Measurements from ENCODE around the gene MCF2L2. TPM values are rescaled to one million over a fixed set of nuclear protein-coding genes. Genes with fewer than 3 reads are reported as not detected.

The MCF2L2 gene
- total and polyA plus RNA-seq, 7 donors: 0.17 to 2.7 (median 0.57) TPM

DNA sequence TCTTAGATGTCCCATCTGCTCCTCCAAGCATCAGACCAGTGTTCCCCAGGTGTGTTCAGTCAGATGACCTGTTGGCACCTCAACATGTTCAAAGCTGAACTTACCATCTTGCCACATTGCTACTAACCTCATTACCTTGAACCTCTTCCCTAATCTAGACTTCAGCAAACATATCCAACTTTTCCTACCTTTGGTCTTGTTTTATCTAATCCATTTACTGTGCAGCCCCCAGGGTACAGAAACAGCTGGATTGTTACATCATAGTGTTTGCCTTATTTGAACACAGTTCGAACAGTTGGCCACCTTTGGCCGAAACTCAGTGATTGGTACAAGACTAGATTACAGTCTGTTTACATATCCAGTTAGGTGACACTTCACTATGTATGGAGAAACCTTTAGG is 36.1 kb upstream of the MCF2L2 start:
- no peaks in the 10 kb centered on the region for H3K4me1 ChIP-seq
- ATAC-seq (no peak), DNase-seq (no peak)
- no peak overlapping the region for H3K4me3 ChIP-seq
- 68 to 78% (median 69%) methylated on average over 2 of the region's 2 CpGs for WGBS, 3 donors
- H3K27ac ChIP-seq: no peak overlapping the region
- intact Hi-C loops (cut with DNase I): no loop called here
- H3K9me3 ChIP-seq: no peaks in the 10 kb centered on the region
- H3K36me3 ChIP-seq (ENCODE audit: insufficient read depth in 1 of 2, low read depth in 1 of 2): no peaks in the 10 kb centered on the region
- TF ChIP-seq, protein P1, sequence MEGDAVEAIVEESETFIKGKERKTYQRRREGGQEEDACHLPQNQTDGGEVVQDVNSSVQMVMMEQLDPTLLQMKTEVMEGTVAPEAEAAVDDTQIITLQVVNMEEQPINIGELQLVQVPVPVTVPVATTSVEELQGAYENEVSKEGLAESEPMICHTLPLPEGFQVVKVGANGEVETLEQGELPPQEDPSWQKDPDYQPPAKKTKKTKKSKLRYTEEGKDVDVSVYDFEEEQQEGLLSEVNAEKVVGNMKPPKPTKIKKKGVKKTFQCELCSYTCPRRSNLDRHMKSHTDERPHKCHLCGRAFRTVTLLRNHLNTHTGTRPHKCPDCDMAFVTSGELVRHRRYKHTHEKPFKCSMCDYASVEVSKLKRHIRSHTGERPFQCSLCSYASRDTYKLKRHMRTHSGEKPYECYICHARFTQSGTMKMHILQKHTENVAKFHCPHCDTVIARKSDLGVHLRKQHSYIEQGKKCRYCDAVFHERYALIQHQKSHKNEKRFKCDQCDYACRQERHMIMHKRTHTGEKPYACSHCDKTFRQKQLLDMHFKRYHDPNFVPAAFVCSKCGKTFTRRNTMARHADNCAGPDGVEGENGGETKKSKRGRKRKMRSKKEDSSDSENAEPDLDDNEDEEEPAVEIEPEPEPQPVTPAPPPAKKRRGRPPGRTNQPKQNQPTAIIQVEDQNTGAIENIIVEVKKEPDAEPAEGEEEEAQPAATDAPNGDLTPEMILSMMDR (IDR thresholded peaks at IDR 0.05): no peak
- no peaks in the 10 kb centered on the region for H3K27me3 ChIP-seq (ENCODE audit: insufficient read depth in 3 of 3, low read length in 2 of 3)

DNA sequence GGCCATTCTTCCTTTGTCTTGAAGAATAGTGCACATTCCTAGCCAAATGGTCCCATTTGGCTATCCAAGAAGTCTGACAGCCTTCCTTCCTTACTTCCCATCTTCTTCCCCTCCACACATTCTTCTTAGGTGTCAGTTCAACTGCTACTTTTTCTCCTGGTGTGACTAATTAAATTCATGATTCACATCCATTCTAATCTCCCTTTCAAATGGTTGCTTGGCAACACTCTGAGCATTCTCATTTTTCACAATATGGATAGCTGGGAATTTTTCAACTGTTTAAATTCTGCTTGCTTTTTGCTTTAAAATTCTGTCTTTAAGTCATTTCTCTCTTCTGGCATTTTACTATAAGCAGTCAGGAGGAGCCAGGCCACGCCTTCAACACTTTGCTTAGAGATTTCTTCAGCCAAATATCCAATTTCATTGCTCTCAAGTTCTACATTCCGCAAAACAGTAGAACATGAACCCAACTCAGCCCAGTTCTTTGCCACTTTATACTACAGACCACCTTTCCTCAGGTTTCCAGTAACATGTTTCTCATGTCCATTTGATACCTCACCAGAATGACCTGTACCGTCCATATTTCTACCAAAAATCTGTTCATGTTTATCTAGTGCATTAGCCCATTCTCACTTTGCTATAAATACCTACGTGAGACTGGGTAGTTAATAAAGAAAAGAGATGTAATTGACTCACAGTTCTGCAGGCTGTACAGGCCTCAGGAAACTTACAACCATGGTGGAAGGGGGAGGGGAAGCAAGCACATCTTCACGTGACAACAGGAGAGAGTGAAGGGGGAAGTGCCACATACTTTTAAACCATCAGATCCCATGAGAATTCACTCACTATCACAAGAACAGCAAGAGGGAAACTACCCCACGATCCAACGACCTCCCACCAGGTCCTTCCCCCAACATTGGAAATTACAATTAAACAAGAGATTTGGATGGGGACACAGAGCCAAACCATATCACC is 31.9 kb upstream of the MCF2L2 start:
- Histone ChIP-seq H3K27ac (no peak overlapping the region), H3K4me3 (no peak overlapping the region), H3K36me3 (ENCODE audit: insufficient read depth in 1 of 2, low read depth in 1 of 2) (peaks cover 0 to 13% of the 10 kb centered on the region in 2 donors), H3K4me1 (no peaks in the 10 kb centered on the region), H3K9me3 (no peaks in the 10 kb centered on the region), H3K27me3 (ENCODE audit: insufficient read depth in 3 of 3, low read length in 2 of 3) (no peaks in the 10 kb centered on the region)
- ATAC-seq (no peak), DNase-seq (no peak)
- intact Hi-C loops (cut with DNase I): no loop called here
- TF ChIP-seq, protein P1 (IDR thresholded peaks at IDR 0.05): no peak
- 74 to 86% (median 79%) methylated on average over 7 of the region's 7 CpGs for WGBS, 3 donors

DNA sequence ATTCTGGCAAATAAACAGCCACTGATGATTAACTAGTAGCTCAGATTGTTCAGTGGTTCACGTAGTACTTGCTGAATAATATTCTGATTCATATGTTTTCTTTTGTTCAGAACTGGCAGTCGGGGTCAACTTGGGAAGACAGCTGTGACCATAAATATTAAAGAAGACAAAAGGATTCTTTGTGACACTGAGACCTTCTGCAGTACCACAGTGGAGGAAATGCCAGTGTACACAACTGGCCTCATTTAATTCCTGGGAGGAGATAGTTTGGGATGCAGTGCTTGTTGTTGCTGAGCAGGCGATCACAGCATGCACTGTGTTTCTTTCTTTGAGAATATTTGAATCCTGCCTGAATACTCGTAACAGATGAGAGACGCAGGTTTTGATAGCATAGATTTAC is 26.7 kb upstream of the MCF2L2 start:
- ATAC-seq: peak; percentile 48 to 74 (median 60)
- no peak overlapping the region for H3K4me3 ChIP-seq
- DNase-seq: no peak
- H3K27me3 ChIP-seq (ENCODE audit: insufficient read depth in 3 of 3, low read length in 2 of 3): no peaks in the 10 kb centered on the region
- peaks cover 8% of the 10 kb centered on the region for H3K4me1 ChIP-seq
- WGBS, 3 donors: 55 to 66% (median 56%) methylated on average over 5 of the region's 5 CpGs
- H3K36me3 ChIP-seq (ENCODE audit: insufficient read depth in 1 of 2, low read depth in 1 of 2): peaks cover 0 to 44% of the 10 kb centered on the region in 2 donors
- TF ChIP-seq, protein P1 (IDR thresholded peaks at IDR 0.05): no peak
- peak overlapping the region; percentile 72 for H3K27ac ChIP-seq
- intact Hi-C loops (cut with DNase I): no loop called here
- H3K9me3 ChIP-seq: no peaks in the 10 kb centered on the region

DNA sequence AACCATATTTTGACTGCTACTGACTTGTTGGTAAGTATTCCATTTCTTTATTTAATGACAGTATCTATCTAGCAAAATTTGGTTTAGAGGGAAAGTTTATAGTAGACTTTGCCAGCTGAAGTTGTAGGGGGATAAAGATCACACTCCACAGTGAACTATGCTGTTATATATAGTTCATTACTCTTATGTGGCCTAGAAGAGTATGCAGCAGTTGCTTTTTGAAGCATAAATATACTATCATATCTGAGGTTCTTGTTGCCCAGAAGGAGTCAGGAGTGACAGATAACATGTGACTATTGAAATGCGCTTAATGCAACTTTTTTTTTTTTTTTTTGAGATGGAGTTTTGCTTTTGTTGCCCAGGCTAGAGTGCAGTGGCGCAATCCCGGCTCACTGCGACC is 25.6 kb upstream of the MCF2L2 start:
- 92 to 94% (median 93%) methylated on average over 4 of the region's 4 CpGs for WGBS, 3 donors

More for the DNA sequence above, 25.6 kb upstream of the MCF2L2 start:
- intact Hi-C loops (cut with DNase I): no loop called here
- peak overlapping the region; percentile 72 for H3K27ac ChIP-seq
- ATAC-seq (peak in 3 of 4 donors; percentile 64 to 73 (median 71)), DNase-seq (no peak)
- H3K4me3 ChIP-seq: no peak overlapping the region
- peaks cover 0 to 44% of the 10 kb centered on the region in 2 donors for H3K36me3 ChIP-seq (ENCODE audit: insufficient read depth in 1 of 2, low read depth in 1 of 2)
- TF ChIP-seq, protein P1 (IDR thresholded peaks at IDR 0.05): no peak
- H3K27me3 ChIP-seq (ENCODE audit: insufficient read depth in 3 of 3, low read length in 2 of 3): no peaks in the 10 kb centered on the region
- no peaks in the 10 kb centered on the region for H3K9me3 ChIP-seq
- peaks cover 19% of the 10 kb centered on the region for H3K4me1 ChIP-seq
